ENCODE data around the gene INAFM2. TPM values are rescaled to one million over a fixed set of nuclear protein-coding genes. Genes with fewer than 3 reads are reported as not detected.

Gene INAFM2
- 10 to 100 TPM in 10 of 12 donors, 1 to 10 TPM in 1, not detected in 1; 9.2 to 17.8 (median 13.6) TPM for polyA plus RNA-seq (ENCODE audit: insufficient read length in 12 of 12)
- long read RNA-seq, donor 1, transcript INAFM2-202 (1 exons, 3,052 nt) = major isoform, 22 of 22 reads
- long read RNA-seq, donor 1, partial matches to known transcripts = 0 of 22 reads
- long read RNA-seq, donor 1, other reads (novel, unspliced or antisense) = 0 of 22 reads
- long read RNA-seq, donor 2, transcript INAFM2-202 (1 exons, 3,052 nt) = major isoform, 14 of 14 reads
- long read RNA-seq, donor 2, partial matches to known transcripts = 0 of 14 reads
- long read RNA-seq, donor 2, other reads (novel, unspliced or antisense) = 0 of 14 reads
- long read RNA-seq, donor 3, transcript INAFM2-202 (1 exons, 3,052 nt) = major isoform, 6 of 6 reads
- long read RNA-seq, donor 3, partial matches to known transcripts = 0 of 6 reads
- long read RNA-seq, donor 3, other reads (novel, unspliced or antisense) = 0 of 6 reads
- long read RNA-seq, donor 4, transcript INAFM2-202 (1 exons, 3,052 nt) = major isoform, 7 of 7 reads
- long read RNA-seq, donor 4, partial matches to known transcripts = 0 of 7 reads
- long read RNA-seq, donor 4, other reads (novel, unspliced or antisense) = 0 of 7 reads
- long read RNA-seq, donor 5, transcript INAFM2-202 (1 exons, 3,052 nt) = major isoform, 14 of 14 reads
- long read RNA-seq, donor 5, partial matches to known transcripts = 0 of 14 reads
- long read RNA-seq, donor 5, other reads (novel, unspliced or antisense) = 0 of 14 reads
- long read RNA-seq, donor 6, transcript INAFM2-202 (1 exons, 3,052 nt) = major isoform, 5 of 5 reads
- long read RNA-seq, donor 6, partial matches to known transcripts = 0 of 5 reads
- long read RNA-seq, donor 6, other reads (novel, unspliced or antisense) = 0 of 5 reads
- long read RNA-seq, donor 7, partial matches to known transcripts = 0 of 2 reads
- long read RNA-seq, donor 7, other reads (novel, unspliced or antisense) = 0 of 2 reads
- long read RNA-seq, donor 8, transcript INAFM2-202 (1 exons, 3,052 nt) = major isoform, 13 of 14 reads
- long read RNA-seq, donor 8, partial matches to known transcripts = 0 of 14 reads
- long read RNA-seq, donor 8, other reads (novel, unspliced or antisense) = 0 of 14 reads
- long read RNA-seq, donor 9, transcript INAFM2-202 (1 exons, 3,052 nt) = major isoform, 11 of 11 reads
- long read RNA-seq, donor 9, partial matches to known transcripts = 0 of 11 reads
- long read RNA-seq, donor 9, other reads (novel, unspliced or antisense) = 0 of 11 reads
- long read RNA-seq, donor 10, transcript INAFM2-202 (1 exons, 3,052 nt) = major isoform, 15 of 15 reads
- long read RNA-seq, donor 10, partial matches to known transcripts = 0 of 15 reads
- long read RNA-seq, donor 10, other reads (novel, unspliced or antisense) = 0 of 15 reads
- long read RNA-seq, donor 11, transcript INAFM2-202 (1 exons, 3,052 nt) = major isoform, 12 of 12 reads
- long read RNA-seq, donor 11, partial matches to known transcripts = 0 of 12 reads
- long read RNA-seq, donor 11, other reads (novel, unspliced or antisense) = 0 of 12 reads

GRCh38 chr15:40323239-40323952 lies at the start of gene INAFM2:
Gene INAFM2, plus strand, starts transcription at chr15:40323692. Its CDS starts 364 bp downstream, at chr15:40324056.
- peak; percentile 92 for DNase-seq

- peak; percentile 73 for DNase-seq
Observed at GRCh38 chr15:40274350-40275274, 48.9 kb upstream of the INAFM2 start.

- DNase-seq = no peak
Observed at GRCh38 chr15:40275523-40275922, 48.0 kb upstream of the INAFM2 start.

- no peak for DNase-seq
Observed at GRCh38 chr15:40275954-40276353, 47.5 kb upstream of the INAFM2 start.

GRCh38 chr15:40276927-40277326 lies 46.6 kb upstream of the INAFM2 start:
- DNase-seq = no peak

- DNase-seq = no peak
Observed at GRCh38 chr15:40277471-40277870, 46.0 kb upstream of the INAFM2 start.

GRCh38 chr15:40278026-40278425 lies 45.5 kb upstream of the INAFM2 start:
- DNase-seq = no peak

GRCh38 chr15:40279437-40280141 lies 43.9 kb upstream of the INAFM2 start:
- peak; percentile 73 for DNase-seq

GRCh38 chr15:40280260-40281056 lies 43.0 kb upstream of the INAFM2 start:
- no peak for DNase-seq

GRCh38 chr15:40281057-40281800 lies 42.3 kb upstream of the INAFM2 start:
- DNase-seq = no peak

- DNase-seq = no peak
Observed at GRCh38 chr15:40281801-40282146, 41.7 kb upstream of the INAFM2 start.

GRCh38 chr15:40282147-40282868 lies 41.2 kb upstream of the INAFM2 start:
- DNase-seq = no peak

GRCh38 chr15:40282869-40283614 lies 40.5 kb upstream of the INAFM2 start, which contains the start of gene ANKRD63:
Gene ANKRD63, minus strand, starts transcription at chr15:40283064. Its CDS starts 478 bp downstream, at chr15:40282586.
- DNase-seq = no peak

- no peak for DNase-seq
Observed at GRCh38 chr15:40283615-40284300, 39.7 kb upstream of the INAFM2 start.

GRCh38 chr15:40285151-40285550 lies 38.3 kb upstream of the INAFM2 start:
- DNase-seq = no peak

Data from muscle of arm (tissue), 14 donors.